ENCODE results near the gene WFDC1.
"Not testable (repeated sequence)": the region's sequence is repeated elsewhere in the genome, so short reads cannot be mapped to it uniquely, and the experiment has no call there.

WFDC1 gene

GRCh38 chr16:84327926-84328505 lies 33.3 kb downstream of the WFDC1 start:
- DNase-seq, result no peak

GRCh38 chr16:84329016-84329415 lies 34.3 kb downstream of the WFDC1 start:
- no peak for DNase-seq

DNA sequence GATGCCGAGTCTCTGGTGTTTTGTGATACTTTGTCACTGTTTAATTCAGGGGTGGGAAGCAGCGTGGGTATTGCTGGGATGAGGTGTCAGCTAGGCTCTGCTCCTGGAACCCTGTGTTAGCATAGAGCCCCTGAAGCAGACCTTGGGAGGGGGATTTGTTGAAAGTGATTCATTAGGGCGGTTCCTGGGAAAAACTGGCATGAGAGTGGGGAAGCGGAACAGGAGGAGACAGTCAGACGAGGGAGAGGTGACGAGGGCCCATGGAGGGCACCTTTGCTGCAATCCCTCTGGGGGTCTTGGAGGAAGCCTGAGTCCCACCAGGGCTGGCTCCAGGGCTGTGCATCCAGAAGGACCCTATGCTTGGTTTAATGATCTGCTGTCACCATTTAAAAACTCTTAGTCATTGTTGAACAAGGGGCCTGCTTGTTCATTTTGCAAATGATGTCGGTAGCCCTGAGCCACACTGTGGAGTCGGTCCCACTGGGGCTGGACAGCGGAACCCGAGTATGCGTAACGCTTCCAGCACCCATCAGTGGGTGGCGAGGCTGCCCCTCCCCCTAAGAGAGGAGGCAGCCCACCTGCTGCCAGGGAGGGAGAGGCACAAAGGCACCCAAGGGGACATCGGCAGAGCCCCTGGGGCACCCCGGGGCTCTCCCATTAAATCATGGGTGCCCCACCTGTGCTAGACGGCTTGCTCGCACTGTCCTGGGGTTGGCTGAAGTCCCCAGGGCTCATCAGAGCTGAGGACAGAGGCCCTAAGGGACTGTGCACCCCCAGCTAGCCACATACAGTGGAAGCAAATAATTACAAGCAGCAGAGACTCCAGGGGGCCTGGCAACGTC lies 35.4 kb downstream of the WFDC1 start:
- DNase-seq, result no peak

- DNase-seq, result no peak
Observed at GRCh38 chr16:84330685-84331050, 36.0 kb downstream of the WFDC1 start.

GRCh38 chr16:84331998-84332780 lies 37.5 kb downstream of the WFDC1 start:
- no peak for DNase-seq

DNA sequence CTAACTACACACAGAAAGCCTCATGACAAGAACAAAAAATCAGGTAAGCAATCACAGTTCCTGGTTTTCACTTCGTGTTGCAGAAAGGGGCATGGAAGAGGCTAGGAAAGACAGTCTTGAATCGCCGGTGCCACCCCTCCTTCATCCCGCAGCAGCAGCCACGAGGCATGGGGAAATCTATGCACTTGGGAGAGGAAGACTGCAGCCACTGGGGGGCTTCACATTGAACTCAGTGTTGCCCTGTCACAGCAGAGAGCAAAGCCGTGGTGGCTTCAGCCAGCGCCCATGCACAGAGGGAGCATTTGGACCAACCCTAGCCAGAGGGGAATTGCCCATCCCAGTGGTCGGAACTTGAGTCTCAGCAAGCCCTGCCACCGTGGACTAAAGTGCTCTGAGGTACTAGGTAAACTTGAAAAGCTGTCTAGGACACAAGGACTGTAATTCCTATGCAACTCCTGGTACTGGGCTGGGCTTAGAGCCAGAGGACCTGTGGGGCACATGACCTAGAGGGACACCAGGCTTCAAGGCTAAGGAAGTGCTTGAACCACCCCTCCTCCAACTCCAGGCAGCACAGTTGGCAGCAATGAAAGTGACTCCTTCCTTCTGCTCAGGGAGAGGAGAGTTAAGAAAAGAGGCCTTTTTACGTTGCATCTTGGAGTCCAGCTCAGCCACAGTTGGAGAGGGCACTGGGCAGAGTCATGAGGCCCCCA lies 38.5 kb downstream of the WFDC1 start:
- DNase-seq, result peak in 4 of 56 donors; percentile 14 to 37 (median 28)

DNA sequence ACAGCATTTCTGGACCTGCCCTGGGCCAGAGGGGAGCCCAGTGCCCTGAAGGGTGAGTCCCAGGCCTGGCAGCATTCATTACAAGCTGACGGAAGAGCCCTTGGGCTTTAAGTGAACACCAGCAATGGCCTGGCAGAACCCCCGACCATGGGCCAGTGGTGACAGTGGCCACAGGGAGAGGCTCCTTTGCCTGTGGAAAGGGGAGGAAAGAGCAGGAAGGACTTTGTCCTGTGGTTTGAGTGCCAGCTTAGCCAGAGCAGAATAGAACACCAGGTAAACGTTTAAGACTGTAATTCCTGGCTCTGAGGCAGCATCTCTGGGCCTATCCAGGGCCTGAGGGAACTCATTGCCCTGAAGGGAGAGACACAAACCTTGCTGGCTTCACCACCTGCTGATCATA lies 39.4 kb downstream of the WFDC1 start:
- DNase-seq, result no peak

- no peak for DNase-seq
Observed at GRCh38 chr16:84334482-84334881, 39.8 kb downstream of the WFDC1 start.

- DNase-seq, result not testable (repeated sequence)
Observed at GRCh38 chr16:84337236-84337635, 42.6 kb downstream of the WFDC1 start.

GRCh38 chr16:84339311-84339710 lies 44.6 kb downstream of the WFDC1 start:
- DNase-seq, result no peak

- DNase-seq, result no peak
Observed at GRCh38 chr16:84339766-84340165, 45.1 kb downstream of the WFDC1 start.

GRCh38 chr16:84340325-84341040 lies 45.8 kb downstream of the WFDC1 start:
- no peak for DNase-seq

DNA sequence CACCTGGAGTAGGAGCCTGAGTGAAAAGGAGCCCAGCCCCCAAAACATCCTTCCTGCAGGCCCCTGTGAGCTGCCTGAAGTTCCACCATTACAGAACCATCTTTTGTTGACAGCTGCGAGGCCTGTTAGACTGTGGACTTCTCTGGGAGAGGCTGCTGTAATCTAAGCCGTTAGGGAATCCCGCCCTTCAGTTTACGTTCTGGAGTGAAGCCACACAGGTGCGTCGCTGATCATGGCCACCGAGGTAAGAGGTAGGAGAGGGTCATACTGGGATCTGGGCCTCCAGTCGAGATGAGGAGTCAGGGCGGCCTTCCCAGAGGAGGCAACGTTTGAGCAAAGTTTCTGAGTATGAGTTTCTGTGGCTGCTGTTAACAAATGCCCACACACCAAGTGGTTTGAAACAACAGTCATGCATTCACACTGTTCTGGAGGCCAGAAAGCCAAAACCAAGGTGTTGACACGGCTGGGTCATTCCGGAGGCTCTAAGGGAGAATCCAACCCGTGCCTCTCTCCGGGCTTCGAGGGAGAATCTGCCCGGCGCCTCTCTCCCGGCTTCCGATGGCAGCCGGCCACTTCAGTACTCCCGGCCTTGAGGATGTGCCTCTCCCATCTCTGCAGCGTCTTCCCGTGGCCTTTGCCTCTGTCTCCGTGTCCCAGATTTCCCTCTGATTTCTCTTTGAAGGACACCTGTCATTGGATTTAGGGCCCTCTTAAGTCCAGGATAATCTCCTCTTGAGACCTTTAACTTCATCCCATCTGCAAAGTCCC lies 47.0 kb downstream of the WFDC1 start:
- no peak for DNase-seq

DNA sequence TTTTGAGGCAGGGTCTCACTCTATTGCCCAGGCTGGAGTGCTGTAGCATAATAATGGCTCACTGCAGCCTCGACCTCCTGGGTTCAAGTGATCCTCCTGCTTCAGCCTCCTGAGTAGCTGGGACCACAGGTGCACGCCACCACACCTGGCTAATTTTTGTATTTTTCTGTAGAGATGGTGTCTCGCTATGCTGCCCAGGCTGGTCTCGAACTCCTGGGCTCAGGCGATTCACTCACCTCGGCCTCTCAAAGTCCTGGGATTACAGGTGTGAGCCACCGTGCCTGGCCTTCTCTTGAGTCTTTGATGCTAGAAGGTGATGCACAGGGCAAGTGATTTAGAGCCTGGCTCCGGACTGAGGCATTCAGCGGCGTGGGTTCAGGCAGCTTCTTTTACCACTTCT lies 49.1 kb downstream of the WFDC1 start:
- DNase-seq, result not testable (repeated sequence)

DNA sequence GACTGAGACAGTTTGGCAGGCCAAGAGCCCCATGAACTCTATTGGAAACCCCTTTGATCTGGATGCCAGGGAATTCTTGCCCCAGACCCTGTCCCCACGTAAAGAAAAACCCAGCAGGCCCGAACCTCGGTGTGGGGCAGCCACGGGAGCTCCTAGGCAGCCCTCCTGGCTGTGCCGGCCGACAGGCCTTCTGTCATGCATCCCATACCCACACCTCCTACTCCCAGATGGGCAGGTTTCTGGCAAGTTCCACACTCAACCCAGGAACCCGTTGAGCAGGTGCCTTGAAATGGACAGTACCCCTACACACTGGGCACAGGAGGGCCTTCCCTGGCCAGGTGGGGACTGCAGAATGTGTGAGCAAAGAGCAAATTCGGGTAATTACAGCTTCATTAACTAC lies 50.1 kb downstream of the WFDC1 start:
- no peak for DNase-seq

GRCh38 chr16:84347161-84347560 lies 52.5 kb downstream of the WFDC1 start:
- no peak for DNase-seq

DNA sequence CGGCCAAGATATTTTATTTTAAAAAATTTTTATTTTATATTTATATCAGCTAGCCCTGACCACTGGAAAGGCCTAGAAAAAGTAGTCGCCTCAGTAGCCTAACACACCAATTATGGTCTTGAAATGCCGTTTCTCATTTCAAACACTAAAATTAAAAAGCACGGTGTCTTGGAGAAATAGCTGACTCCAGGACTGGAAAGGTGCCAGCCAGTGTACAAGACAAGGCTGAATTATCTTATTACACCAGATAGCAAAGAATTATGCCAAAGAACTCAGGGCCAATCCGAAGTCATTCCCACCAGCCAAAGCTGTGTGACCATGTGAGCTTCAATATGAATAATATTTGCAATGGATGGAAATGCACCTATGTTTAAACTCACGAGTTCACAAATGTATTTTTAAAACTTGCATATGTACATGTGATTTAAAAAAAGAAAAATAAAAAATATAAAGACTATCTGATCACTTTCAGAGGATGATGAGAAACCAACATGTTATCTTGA lies 53.8 kb downstream of the WFDC1 start:
- peak in 2 of 56 donors; percentile 12 to 21 for DNase-seq

DNA sequence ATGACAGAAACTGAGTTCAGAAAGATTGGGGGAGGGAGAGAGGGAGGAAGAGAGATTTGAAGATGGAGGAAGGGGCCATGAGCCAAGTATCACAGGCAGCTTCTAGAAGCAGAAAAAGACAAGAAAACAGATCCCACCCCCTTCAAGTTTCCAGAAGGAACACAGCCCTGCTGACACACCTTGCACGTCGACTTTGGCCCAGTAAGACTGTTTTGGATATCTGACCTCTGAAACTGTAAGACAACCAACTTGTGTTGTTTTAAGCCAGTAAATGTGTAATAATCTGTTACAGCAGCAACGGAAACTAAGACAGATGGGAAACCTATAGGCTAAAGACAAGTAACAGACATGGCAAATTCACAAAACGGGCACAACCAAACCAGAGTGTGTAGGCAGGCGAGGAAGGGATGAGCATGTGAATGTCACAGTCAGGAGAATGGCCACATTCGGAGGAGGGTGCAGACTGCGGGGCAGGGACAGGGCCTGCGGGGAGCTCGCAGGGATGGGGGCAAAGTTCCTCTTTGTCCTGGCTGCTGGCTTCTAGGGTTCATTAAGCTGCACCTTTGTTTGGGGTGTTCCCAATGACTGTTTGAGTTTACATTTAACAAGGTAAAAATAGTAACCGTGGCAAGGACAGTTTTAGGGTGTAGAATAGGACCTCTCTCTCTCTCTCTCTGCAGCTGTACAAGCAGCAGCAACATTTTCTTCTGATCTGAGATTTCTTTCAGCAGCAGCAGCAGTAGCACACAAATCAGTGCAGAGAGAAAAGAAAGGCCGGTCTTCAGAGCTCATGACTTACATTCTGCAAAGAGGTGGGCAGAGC lies 55.4 kb downstream of the WFDC1 start:
- DNase-seq, result no peak
